ENCODE results near the gene ARHGEF10L. TPM values are rescaled to one million over a fixed set of nuclear protein-coding genes. Genes with fewer than 3 reads are reported as not detected.
A peak's percentile ranks its signal among the peaks of the same experiment; 100 is the strongest.

The ARHGEF10L gene
- total RNA-seq, 1 experiment from 2014 or later = 19.6 TPM

- DNase-seq (ENCODE audit: low spot score) = no peak
- in situ Hi-C loops (cut with HindIII; ENCODE audit: low sequenced_read_pairs) = no loop called here
These were observed 25.2 kb downstream of the ARHGEF10L start for GRCh38 chr1:17564458-17565393.

GRCh38 chr1:17565461-17566252, 26.2 kb downstream of the ARHGEF10L start:
- in situ Hi-C loops (cut with HindIII; ENCODE audit: low sequenced_read_pairs) = no loop called here
- DNase-seq (ENCODE audit: low spot score) = peak; percentile 70

GRCh38 chr1:17566417-17566816, 26.9 kb downstream of the ARHGEF10L start:
- in situ Hi-C loops (cut with HindIII; ENCODE audit: low sequenced_read_pairs) = no loop called here
- no peak for DNase-seq (ENCODE audit: low spot score)

GRCh38 chr1:17566892-17567291, 27.4 kb downstream of the ARHGEF10L start:
- DNase-seq (ENCODE audit: low spot score) = peak; percentile 92
- in situ Hi-C loops (cut with HindIII; ENCODE audit: low sequenced_read_pairs) = no loop called here

- DNase-seq (ENCODE audit: low spot score) = no peak
These were observed 28.1 kb downstream of the ARHGEF10L start for GRCh38 chr1:17567582-17567981.

GRCh38 chr1:17568014-17568900, 28.8 kb downstream of the ARHGEF10L start:
- in situ Hi-C loops (cut with HindIII; ENCODE audit: low sequenced_read_pairs) = no loop called here

More at GRCh38 chr1:17567582-17567981, 28.1 kb downstream of the ARHGEF10L start:
- in situ Hi-C loops (cut with HindIII; ENCODE audit: low sequenced_read_pairs) = no loop called here

GRCh38 chr1:17569200-17570139, 30.0 kb downstream of the ARHGEF10L start:
- no peak for DNase-seq (ENCODE audit: low spot score)
- in situ Hi-C loops (cut with HindIII; ENCODE audit: low sequenced_read_pairs) = no loop called here

More at GRCh38 chr1:17568014-17568900, 28.8 kb downstream of the ARHGEF10L start:
- DNase-seq (ENCODE audit: low spot score) = no peak

- in situ Hi-C loops (cut with HindIII; ENCODE audit: low sequenced_read_pairs) = no loop called here
- DNase-seq (ENCODE audit: low spot score) = no peak
These were observed 30.7 kb downstream of the ARHGEF10L start for GRCh38 chr1:17570228-17570627.

- in situ Hi-C loops (cut with HindIII; ENCODE audit: low sequenced_read_pairs) = no loop called here
- no peak for DNase-seq (ENCODE audit: low spot score)
These were observed 32.9 kb downstream of the ARHGEF10L start for GRCh38 chr1:17572264-17572985.

GRCh38 chr1:17573518-17574041, 34.1 kb downstream of the ARHGEF10L start:
- in situ Hi-C loops (cut with HindIII; ENCODE audit: low sequenced_read_pairs) = no loop called here
- no peak for DNase-seq (ENCODE audit: low spot score)

GRCh38 chr1:17574516-17574915, 35.0 kb downstream of the ARHGEF10L start:
- in situ Hi-C loops (cut with HindIII; ENCODE audit: low sequenced_read_pairs) = no loop called here
- DNase-seq (ENCODE audit: low spot score) = peak; percentile 70

GRCh38 chr1:17575797-17576518, 36.5 kb downstream of the ARHGEF10L start:
- DNase-seq (ENCODE audit: low spot score) = no peak
- in situ Hi-C loops (cut with HindIII; ENCODE audit: low sequenced_read_pairs) = no loop called here

GRCh38 chr1:17576519-17576853, 37.0 kb downstream of the ARHGEF10L start:
- in situ Hi-C loops (cut with HindIII; ENCODE audit: low sequenced_read_pairs) = no loop called here
- DNase-seq (ENCODE audit: low spot score) = no peak

- no peak for DNase-seq (ENCODE audit: low spot score)
- in situ Hi-C loops (cut with HindIII; ENCODE audit: low sequenced_read_pairs) = no loop called here
These were observed 38.4 kb downstream of the ARHGEF10L start for GRCh38 chr1:17577907-17578297.

- in situ Hi-C loops (cut with HindIII; ENCODE audit: low sequenced_read_pairs) = no loop called here
- peak; percentile 51 for DNase-seq (ENCODE audit: low spot score)
These were observed 40.7 kb downstream of the ARHGEF10L start for GRCh38 chr1:17579951-17580939.
